Measurements from ENCODE around the gene MAPK8.

The MAPK8 gene

DNA sequence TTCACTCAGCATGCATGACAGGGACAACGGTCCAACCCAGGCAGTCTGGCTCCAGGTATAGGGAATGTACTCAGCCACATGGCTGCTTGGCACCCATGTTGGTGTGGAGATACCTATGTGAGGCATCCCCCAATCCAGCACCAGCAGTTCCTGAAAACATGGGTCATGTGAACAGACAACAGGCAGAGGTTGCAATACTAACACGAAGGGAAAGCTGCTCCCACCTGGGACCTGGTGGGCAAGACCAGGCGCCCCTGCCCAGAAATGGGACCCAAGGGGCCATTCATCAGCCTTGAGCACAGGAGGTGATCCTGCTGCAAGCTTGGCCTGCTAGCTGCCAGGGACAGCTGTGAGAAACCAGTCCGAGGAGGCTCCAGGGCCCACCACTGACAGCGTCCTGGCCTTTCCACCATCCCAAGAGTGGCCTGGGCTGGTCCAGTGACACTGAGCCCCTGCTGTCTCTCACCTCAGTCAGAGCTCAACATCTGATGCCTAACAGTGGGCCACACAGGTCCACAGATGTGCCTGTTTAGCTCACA, 156.1 kb downstream of the MAPK8 start:
- TF ChIP-seq CTCF (conservative IDR thresholded peaks at IDR 0.05; ENCODE audit: low read length), result no peak
- no peak overlapping the region for H3K4me3 ChIP-seq (ENCODE audit: low read length)
- no peak for DNase-seq (ENCODE audit: low read depth)

GRCh38 chr10:48463318-48464003, 157.0 kb downstream of the MAPK8 start:
- TF ChIP-seq CTCF (conservative IDR thresholded peaks at IDR 0.05; ENCODE audit: low read length), result no peak; the same call in 1 of the 2 replicates
- peak; percentile 58 for DNase-seq (ENCODE audit: low read depth)
- no peak overlapping the region for H3K4me3 ChIP-seq (ENCODE audit: low read length)

DNA sequence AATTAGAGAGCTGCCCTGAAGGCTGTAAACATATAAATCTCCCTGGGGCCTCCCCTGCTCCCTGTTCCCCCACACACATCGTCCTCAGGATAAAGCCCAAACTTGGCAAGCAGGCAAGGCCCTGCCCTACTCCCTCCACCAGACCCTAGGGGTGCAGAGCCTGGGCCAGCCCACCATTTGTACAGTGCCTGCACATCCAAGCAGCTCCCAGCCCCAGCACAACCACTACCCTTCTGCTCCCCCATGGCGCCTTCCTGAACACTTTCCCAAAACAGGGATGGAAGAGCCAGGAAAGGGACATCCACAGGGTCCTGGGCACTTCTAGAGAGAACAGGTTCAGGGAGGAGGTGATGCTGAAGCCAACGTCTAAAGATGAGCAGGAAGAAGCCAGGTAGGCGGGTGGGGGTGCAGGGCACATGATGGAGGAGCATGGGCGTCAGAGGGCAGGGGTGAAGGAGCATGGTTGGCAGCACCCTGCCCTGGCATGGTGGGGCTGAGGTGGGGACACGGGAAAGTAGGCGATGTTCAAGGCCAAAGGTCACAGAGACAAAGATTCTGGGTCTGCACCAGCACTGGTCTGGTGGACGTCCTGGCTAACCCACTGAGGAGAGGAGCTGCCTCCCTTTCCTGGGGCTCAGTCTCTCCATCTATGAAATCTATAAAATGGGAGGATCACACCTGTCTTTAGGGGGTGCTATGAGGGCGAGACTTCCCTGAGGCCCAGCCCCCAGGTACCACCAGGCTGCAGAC, 157.8 kb downstream of the MAPK8 start:
- no peak for DNase-seq (ENCODE audit: low read depth)
- H3K4me3 ChIP-seq (ENCODE audit: low read length), result no peak overlapping the region
- no peak for TF ChIP-seq CTCF (conservative IDR thresholded peaks at IDR 0.05; ENCODE audit: low read length)

GRCh38 chr10:48464871-48465736, 158.6 kb downstream of the MAPK8 start:
- no peak for TF ChIP-seq CTCF (conservative IDR thresholded peaks at IDR 0.05; ENCODE audit: low read length)
- DNase-seq (ENCODE audit: low read depth), result no peak
- H3K4me3 ChIP-seq (ENCODE audit: low read length), result no peak overlapping the region

DNA sequence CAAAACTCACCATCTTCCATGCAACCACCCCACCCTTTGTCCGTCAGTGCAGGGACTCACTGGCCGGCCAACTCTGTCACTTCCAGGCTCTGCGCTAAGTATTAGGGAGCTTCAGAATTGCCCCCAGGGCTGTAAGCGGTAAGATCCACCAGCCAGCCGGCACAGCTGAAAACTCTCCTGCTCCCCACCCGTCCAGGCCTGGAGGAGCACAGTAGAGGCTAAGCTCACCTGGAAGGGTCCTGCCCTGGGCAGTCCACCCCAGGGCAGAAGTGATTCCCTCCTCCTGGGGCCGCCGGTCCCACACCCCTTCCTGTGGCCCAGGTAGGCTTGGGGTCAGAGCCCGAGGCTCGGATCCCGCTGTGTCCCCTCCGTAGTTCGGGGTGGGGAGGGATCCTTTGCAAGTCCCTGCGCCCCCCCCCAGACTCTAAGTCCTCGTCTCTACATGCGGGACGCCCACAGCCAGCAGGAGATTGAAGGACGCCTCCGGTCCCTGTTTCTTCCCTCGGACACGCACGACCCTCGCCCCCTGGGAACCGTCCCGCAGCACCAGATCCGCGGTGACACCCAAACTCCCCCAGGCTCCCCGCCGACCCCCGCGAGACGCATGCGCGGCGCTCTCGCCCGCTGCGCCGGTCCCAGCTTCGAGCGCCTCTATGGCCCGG, 159.5 kb downstream of the MAPK8 start:
- H3K4me3 ChIP-seq (ENCODE audit: low read length), result no peak overlapping the region
- no peak for DNase-seq (ENCODE audit: low read depth)
- no peak for TF ChIP-seq CTCF (conservative IDR thresholded peaks at IDR 0.05; ENCODE audit: low read length)

DNA sequence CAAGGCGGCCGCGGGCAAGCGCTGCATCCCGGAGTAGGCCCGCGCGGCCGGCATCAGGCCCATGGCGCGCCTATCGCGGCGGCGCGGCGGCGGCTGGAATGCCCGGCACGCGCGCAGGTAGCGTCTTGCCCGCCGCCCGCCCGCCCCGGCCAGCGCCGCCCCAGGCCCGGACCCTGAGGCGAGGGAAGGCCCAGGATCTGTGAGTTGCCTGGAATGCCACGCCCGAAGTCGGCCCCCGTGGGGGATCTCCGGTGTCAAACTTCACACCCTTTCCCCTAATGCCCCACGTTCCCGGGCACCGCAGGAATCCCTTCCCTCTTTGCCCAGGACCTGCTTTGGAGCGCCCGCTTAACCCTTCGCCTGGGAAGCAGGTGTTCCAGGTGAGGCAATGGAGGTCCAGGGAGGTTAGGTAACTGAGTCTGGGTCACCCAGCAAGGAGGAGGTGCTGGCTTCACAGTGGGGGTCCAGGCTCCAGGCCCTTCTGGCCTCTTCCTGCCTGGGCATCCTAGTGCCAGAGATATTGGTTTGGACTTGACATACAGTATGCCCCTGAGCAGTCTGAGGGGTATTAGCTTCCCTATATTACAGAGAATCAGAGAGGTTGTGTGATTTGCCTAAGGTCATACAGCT, 160.2 kb downstream of the MAPK8 start:
- DNase-seq (ENCODE audit: low read depth), result no peak
- no peak overlapping the region for H3K4me3 ChIP-seq (ENCODE audit: low read length)
- no peak for TF ChIP-seq CTCF (conservative IDR thresholded peaks at IDR 0.05; ENCODE audit: low read length)

Data from AG10803 (cell line).